GM23338 (cell line): ENCODE measurements around the gene HARS1.

Experiments
- EZH2phosphoT487 ChIP-seq: fragments of 200-600 bp; sonication (generic); IDR thresholded peaks from one replicate; pipeline ENCODE4 v1.8.1; 2018; ENCODE audit warnings: antibody characterized with exemption; ENCODE audit not compliant: unreplicated experiment
- POLR2AphosphoS5 ChIP-seq: IDR thresholded peaks from 2 replicates; pipeline ENCODE4 v1.6.1; 2016; ENCODE audit warnings: antibody characterized with exemption, low read depth
- ZNF331 ChIP-seq: fragments of 250-450 bp; sonication (Bioruptor Pico); IDR thresholded peaks from 2 replicates; pipeline ENCODE4 v1.5.0; 2020; ENCODE audit warnings: low read depth, mild to moderate bottlenecking, moderate library complexity
- TF ChIP-seq, protein P1 (sequence below), 2 experiments: fragments of 200-600 bp in 1 of 2; sonication (generic) in 1 of 2; conservative IDR thresholded peaks; 2 replicates each; pipeline versions ENCODE4 v1.5.1 to v1.6.1; 2016 to 2017; ENCODE audit warnings: antibody characterized with exemption in 2 of 2, low read depth in 2 of 2, mild to moderate bottlenecking in 2 of 2, moderate library complexity in 1 of 2
- TF ChIP-seq, protein P2 (sequence below): IDR thresholded peaks from one replicate; pipeline ENCODE4 v1.6.1; 2018; ENCODE audit warnings: antibody characterized with exemption; ENCODE audit not compliant: unreplicated experiment

DNA sequence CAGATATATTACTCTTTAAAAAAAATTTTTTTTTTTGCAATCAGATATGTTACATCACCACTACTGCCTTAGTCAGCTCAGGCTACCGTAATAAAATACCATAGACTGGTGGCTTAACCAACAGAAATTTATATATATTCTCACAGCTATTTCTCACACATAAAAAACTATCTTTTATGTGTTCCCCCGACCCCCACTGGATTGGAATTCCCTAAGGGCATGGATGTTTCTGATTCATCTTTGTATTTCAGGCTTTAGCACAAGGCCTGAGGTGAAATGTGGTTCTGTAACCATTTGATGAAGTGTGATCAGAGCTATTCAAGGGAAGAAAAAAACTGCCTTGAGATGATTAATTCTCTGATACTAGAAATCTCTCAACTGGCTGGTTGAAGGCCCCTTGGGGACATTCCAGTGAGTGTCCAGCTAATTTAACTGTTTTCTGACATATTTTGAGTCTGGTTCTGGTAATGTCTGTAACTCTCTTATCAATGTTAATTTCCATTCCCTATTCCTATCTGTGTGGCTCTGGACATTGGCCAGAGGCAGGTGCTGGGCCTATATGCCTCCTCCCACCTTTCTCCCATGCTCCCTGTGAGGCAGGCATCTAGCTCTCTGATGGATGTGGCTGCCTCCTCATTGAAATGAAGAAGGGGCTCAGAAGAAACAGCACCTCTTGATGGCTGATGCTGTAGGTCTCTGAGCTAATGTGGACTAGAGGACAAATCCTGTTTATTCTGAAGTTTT is 60.7 kb downstream of the HARS1 start:
- TF ChIP-seq, protein P1, sequence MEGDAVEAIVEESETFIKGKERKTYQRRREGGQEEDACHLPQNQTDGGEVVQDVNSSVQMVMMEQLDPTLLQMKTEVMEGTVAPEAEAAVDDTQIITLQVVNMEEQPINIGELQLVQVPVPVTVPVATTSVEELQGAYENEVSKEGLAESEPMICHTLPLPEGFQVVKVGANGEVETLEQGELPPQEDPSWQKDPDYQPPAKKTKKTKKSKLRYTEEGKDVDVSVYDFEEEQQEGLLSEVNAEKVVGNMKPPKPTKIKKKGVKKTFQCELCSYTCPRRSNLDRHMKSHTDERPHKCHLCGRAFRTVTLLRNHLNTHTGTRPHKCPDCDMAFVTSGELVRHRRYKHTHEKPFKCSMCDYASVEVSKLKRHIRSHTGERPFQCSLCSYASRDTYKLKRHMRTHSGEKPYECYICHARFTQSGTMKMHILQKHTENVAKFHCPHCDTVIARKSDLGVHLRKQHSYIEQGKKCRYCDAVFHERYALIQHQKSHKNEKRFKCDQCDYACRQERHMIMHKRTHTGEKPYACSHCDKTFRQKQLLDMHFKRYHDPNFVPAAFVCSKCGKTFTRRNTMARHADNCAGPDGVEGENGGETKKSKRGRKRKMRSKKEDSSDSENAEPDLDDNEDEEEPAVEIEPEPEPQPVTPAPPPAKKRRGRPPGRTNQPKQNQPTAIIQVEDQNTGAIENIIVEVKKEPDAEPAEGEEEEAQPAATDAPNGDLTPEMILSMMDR (conservative IDR thresholded peaks at IDR 0.05; ENCODE audit: low read depth in 2 of 2), result no peak
- no peak for TF ChIP-seq ZNF331 (CRISPR knock-in tag)
- TF ChIP-seq EZH2phosphoT487, result no peak
- no peak for TF ChIP-seq POLR2AphosphoS5
- TF ChIP-seq, protein P2, sequence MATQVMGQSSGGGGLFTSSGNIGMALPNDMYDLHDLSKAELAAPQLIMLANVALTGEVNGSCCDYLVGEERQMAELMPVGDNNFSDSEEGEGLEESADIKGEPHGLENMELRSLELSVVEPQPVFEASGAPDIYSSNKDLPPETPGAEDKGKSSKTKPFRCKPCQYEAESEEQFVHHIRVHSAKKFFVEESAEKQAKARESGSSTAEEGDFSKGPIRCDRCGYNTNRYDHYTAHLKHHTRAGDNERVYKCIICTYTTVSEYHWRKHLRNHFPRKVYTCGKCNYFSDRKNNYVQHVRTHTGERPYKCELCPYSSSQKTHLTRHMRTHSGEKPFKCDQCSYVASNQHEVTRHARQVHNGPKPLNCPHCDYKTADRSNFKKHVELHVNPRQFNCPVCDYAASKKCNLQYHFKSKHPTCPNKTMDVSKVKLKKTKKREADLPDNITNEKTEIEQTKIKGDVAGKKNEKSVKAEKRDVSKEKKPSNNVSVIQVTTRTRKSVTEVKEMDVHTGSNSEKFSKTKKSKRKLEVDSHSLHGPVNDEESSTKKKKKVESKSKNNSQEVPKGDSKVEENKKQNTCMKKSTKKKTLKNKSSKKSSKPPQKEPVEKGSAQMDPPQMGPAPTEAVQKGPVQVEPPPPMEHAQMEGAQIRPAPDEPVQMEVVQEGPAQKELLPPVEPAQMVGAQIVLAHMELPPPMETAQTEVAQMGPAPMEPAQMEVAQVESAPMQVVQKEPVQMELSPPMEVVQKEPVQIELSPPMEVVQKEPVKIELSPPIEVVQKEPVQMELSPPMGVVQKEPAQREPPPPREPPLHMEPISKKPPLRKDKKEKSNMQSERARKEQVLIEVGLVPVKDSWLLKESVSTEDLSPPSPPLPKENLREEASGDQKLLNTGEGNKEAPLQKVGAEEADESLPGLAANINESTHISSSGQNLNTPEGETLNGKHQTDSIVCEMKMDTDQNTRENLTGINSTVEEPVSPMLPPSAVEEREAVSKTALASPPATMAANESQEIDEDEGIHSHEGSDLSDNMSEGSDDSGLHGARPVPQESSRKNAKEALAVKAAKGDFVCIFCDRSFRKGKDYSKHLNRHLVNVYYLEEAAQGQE, result no peak
